AG20443 (cell line): ENCODE results near the gene ZNF280D.

Experiments used
- DNase-seq: peaks from one replicate; pipeline ENCODE4 v3.0.0; 2012; ENCODE audit warnings: low spot score, mixed read lengths

Gene ZNF280D

DNA sequence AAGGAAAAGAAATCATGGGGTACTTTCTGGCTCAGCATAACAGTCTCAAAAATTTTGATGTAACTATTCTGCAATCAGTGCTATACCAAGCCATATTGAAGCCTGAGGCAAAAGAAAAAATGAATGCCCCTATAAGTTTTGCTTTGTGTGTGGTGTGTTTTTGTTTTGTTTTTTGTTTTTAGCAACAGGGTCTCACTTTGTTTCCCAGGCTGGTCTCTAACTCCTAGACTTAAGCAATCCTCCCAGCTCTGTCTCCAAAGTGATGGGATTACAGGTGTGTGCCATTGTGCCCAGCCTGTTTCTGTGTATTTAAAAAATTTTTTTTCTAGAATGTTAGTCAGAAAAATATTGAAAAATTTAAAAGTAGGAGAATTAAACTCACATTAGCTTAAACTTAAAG is 93.2 kb downstream of the ZNF280D start:
- no peak for DNase-seq

DNA sequence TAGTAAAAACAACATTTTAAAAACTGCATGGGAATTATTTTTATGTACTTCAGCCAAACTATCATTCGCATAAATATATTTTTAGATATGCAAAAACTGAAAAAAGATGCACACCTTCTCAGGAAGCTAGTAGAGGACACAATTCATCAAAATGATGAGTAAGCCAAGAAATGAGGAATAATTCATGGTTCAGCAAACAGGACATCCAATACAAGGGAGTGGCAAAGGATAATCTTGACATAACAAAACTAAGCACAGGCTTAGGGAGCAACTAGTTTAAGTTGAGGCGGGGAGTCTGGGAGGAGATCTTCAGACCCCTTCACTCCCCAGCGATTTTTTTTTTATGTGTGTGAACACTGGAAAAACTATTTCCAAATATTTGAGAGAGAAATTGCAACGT is 93.7 kb downstream of the ZNF280D start:
- no peak for DNase-seq

DNA sequence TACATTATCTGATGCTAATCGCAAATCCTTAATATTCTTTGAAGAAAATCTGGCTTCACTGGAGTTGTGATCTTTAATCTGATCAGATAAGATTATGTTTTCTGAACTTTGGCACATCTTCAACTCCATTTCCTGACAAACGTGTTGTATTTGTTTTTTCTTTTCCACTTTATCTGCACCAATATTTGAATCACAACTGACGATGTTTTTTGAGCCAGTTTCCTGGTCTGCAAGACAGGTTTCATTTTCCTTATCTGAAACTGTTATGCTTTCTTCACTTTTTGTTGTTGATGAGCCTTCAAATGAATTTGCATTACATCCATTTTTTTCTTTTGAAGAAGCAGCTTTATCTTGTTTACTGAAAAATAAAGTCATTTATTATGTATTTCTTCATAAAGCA is 101.5 kb downstream of the ZNF280D start:
- DNase-seq, result no peak

DNA sequence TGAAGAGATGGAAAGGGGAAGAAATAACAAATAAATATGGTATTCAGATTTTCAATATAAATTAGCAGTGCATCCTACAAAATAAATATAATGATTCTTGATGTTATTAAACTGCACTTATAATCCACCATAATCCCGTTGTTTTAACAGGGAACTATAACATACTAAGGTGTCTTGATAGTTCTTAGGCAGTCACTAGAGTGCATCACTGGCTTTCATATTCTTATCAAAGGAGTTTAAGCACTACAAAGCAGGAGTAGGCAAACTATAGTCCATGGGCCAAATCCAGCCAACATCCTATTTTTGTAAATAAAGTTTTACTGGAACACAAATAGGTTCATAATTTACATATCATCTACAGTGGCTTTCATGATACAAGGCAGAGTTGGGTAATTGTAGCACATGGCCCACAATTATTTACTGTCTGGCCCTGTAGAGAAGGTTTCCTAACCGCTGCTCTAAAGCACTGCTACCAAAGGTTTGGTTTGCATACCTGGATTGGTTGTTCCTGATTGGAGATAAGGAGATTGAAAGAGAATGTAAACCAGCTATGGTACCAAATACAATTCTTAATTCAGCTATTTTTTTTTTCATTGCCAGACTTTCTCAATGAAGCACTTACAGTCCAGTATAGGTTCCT is 104.3 kb downstream of the ZNF280D start:
- DNase-seq, result no peak

DNA sequence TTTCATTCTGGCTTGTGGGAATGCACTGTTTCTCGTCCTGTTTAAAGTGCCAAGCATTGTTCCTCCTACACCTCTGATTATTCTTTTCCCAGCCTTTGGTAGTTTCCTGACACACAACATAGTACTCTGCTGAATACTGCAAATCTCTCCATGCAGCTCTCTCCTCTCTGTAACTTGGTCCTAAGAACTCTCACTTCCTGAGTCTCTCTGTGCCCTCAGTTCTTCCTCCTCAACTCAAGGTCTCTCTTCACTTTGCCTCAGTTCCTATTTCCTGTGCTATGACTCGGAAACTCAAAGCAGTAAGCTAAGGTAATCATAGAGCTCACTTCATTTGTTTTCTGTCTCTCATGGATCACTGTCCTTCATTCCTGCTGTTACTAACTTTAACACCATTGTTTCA is 113.4 kb downstream of the ZNF280D start:
- no peak for DNase-seq

DNA sequence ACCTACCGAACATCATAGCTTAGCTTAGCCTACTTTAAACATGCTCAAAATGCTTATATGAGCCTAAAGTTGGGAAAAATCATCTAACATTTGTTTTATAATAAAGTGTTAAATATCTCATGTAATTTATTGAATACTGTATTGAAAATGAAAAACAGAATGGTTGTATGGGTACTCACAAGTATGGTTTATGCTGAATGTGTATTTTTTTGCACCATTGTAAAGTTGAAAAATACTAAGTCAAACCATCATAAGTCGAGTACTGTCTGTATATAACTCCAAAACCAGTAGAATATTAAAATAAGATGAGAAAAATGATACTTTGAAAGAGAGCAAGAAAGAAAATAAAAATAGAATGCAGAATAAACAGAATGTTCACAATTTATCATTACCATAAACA is 115.7 kb downstream of the ZNF280D start:
- DNase-seq, result no peak

DNA sequence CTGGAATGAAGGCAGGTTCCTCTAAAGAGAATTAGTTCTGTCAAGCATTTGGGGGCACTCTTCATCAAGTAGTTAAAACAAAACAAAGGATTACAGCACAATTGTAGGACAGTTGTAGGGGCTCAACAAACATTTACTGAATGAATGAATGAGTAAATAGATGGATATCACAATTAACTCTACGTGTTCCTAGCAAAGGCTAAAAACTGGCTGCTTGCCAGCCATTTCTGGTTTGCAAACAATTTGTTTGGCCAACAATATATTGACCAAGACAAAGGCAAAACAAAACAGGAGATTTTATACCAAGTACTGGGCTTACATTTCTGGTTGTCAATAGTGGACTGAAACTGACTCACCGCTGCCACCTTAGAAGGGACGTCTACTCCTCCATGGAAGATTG is 116.8 kb downstream of the ZNF280D start:
- DNase-seq, result no peak

DNA sequence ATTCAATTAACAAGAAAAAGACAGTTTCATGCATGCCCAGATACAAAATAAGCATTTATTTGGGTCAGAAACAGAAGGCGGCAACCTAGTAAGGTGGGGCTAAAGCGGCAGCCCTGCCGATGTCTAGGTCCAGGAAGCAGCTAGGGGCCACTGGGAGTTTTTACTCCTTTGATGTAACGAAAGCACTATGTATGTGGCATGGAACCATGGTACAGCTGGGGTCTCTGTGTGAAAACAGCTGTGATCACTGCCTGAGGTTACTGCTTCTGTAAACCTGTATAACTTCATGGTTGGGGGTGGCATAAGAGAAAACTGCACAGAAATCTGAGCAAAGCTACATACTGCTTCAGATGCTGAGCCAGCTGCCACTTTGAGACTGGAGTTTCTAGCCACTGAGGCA is 119.5 kb downstream of the ZNF280D start:
- DNase-seq, result no peak

DNA sequence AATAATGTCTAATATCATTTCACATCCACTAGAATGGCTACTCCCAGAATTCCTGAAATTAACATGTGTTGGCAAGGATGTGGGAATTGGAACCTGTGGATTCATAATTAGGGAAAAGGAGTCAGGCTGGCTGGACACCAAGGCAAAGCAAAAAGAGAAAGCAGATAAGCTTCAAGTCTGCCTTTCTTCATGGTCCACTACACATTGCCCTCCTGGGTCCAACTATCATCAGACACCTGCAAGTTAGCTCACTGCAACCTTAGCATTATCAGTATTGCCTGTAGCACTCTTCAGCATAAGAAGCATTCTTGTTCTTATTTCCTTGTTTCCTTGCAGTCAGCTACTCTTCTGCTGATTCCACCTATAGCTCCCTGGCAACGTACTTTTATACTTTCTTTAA is 124.3 kb downstream of the ZNF280D start:
- DNase-seq, result no peak

DNA sequence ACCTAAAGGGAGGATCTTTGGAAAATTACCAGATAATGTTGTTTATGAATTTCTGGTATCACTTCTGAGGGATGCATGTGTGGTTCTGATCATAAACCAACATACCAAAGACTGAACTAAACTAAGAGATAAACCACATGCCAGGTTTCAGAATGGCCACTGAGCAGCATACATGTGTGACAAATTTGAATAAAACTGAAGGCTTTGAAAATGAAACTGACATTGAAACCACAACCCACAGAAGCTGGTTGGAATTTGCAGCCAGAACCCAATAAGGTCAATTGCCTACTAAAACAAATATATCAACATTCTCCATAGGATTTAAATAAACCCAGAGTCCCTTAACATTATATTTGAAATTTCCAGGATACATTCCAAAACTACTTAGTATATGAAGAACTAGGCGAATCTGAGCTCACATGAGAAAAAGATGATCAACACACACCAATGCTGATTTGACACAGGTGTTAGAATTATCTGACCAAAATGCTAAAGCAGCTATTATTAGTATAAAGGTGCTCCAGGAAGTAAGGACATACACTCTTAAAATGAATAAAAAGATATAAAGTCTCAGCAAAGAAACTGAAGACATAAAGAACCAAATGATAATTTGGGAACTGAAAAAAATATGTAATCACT is 125.0 kb downstream of the ZNF280D start:
- DNase-seq, result no peak

DNA sequence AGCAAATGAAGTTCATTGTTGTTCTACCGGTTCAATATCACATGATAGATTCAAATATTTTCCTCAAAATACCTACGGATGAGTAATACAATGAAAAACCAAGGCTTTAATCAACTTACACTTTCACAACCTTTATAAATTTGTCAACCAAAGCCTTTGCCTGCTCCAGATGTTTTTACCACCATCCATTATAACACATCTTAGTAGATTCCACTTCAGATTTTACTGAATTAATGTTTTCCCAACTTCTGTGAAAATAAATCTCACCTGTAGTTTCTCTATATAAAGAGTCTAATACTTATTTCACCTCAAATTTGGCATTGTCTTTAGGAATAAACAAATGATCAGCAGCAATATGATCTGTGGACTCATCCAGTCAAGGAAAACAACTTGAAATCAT is 131.1 kb downstream of the ZNF280D start:
- DNase-seq, result no peak

DNA sequence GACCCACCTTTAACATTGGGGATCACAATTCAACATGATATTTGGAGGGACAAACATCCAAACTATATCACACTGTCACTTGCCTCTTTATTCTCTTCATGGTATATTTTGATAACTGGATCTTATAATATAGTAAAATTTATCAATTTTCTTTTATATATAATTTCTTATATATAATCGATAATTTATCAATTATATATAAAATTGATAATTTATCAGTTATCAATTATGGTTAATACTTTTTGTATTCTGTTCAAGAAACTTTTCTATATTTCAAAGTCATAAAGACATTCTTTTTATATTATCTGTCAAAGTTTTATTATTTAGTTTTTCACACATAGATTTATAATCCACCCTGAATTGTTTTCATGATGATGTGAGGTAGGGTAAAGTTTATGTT is 132.9 kb downstream of the ZNF280D start:
- DNase-seq, result no peak

DNA sequence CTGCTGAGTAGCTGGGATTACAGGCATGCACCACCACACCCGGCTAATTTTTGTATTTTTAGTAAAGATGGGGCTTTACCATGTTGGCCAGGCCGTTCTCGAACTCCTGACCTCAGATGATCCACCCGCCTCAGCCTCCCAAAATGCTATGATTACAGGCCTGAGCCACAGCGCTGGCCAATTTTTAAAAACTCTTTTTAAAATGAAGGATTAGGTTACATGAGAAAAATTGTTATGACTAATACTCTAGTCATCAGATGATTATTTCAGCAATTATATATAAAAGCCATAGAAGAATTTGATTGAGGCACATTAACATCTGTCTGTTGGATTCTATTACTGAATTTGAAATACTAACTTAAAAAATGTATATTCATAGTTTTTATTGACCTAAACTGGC is 134.3 kb downstream of the ZNF280D start:
- no peak for DNase-seq

DNA sequence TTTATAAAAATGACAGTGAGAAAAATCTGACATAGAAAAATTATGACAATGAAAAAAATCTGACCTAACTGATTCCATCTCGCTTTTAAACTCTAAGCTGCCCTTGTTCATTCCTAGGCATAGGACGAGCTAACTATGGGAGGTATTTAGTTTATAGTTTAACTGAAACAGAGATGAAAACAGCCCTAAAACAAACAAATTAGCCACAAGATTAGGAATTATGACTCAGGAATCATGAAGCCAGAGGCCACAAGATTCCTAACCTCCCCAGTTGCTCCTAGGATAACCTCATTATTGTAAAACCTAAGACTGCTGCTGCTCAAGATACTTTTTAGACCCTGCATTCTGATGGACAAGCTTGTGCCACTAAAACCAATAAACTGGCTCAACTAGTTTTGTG is 145.6 kb downstream of the ZNF280D start:
- DNase-seq, result no peak

DNA sequence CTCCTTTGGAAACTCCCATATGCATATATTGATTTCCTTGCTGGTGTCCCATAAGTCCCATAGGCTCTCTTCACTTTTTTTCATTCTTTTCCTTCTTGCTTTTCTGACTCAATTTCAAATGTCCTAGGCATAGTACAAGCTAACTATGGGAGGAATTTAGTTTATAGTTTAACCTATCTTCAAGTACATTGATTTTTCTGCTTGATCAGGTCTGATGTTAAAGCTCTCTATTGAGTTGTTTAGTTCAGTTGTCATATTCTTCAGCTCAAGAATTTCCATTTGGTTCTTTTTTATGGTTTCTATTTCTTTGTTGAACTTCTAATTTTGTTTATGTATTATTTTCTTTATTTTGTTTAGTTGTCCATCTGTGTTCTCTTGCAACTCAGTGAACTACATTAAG is 147.1 kb downstream of the ZNF280D start:
- DNase-seq, result no peak

DNA sequence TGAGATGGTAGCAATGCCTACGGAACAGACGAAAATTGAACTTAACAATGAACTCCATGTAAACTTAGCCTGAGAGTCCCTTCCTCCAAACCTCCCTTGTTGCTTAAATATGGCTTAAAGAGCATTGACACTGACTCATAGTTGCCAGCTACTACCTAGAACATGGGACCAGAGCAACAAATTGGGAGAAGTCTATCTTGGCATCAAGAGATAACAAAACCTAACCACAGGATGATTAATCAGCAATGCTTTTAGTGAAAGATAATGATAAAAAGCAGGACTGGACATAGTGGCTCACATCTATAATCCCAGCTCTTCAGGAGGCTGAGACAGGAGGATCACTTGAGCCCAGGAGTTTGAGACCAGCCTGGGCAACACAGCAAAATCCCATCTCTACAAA is 150.5 kb downstream of the ZNF280D start:
- no peak for DNase-seq
